Measurements from ENCODE around the gene CDHR5.
A peak's percentile ranks its signal among the peaks of the same experiment; 100 is the strongest.

Gene CDHR5

GRCh38 chr11:643849-644738 lies 19.3 kb upstream of the CDHR5 start:
- DNase-seq (ENCODE audit: low spot score): no peak
- in situ Hi-C loops (cut with MboI; ENCODE audit: low sequenced_read_pairs, unreplicated experiment): no loop called here
- TF ChIP-seq CTCF (IDR thresholded peaks at IDR 0.05; ENCODE audit: borderline replicate concordance, control extremely low read depth, extremely low read depth, insufficient read depth, missing control alignments): no peak

GRCh38 chr11:643366-643765 lies 18.6 kb upstream of the CDHR5 start:
- no peak for TF ChIP-seq CTCF (IDR thresholded peaks at IDR 0.05; ENCODE audit: borderline replicate concordance, control extremely low read depth, extremely low read depth, insufficient read depth, missing control alignments)
- DNase-seq (ENCODE audit: low spot score): no peak
- in situ Hi-C loops (cut with MboI; ENCODE audit: low sequenced_read_pairs, unreplicated experiment): no loop called here

- in situ Hi-C loops (cut with MboI; ENCODE audit: low sequenced_read_pairs, unreplicated experiment): no loop called here
- TF ChIP-seq CTCF (IDR thresholded peaks at IDR 0.05; ENCODE audit: borderline replicate concordance, control extremely low read depth, extremely low read depth, insufficient read depth, missing control alignments): no peak
- no peak for DNase-seq (ENCODE audit: low spot score)
Observed at GRCh38 chr11:641806-642370, 17.1 kb upstream of the CDHR5 start.

GRCh38 chr11:640021-640706 lies 15.4 kb upstream of the CDHR5 start:
- in situ Hi-C loops (cut with MboI; ENCODE audit: low sequenced_read_pairs, unreplicated experiment): no loop called here

GRCh38 chr11:639332-639955 lies 14.7 kb upstream of the CDHR5 start:
- in situ Hi-C loops (cut with MboI; ENCODE audit: low sequenced_read_pairs, unreplicated experiment): no loop called here
- TF ChIP-seq CTCF (IDR thresholded peaks at IDR 0.05; ENCODE audit: borderline replicate concordance, control extremely low read depth, extremely low read depth, insufficient read depth, missing control alignments): no peak

More at GRCh38 chr11:640021-640706, 15.4 kb upstream of the CDHR5 start:
- peak; percentile 56 for DNase-seq (ENCODE audit: low spot score)
- no peak for TF ChIP-seq CTCF (IDR thresholded peaks at IDR 0.05; ENCODE audit: borderline replicate concordance, control extremely low read depth, extremely low read depth, insufficient read depth, missing control alignments)

GRCh38 chr11:638631-639331 lies 14.0 kb upstream of the CDHR5 start:
- in situ Hi-C loops (cut with MboI; ENCODE audit: low sequenced_read_pairs, unreplicated experiment): no loop called here
- no peak for DNase-seq (ENCODE audit: low spot score)
- TF ChIP-seq CTCF (IDR thresholded peaks at IDR 0.05; ENCODE audit: borderline replicate concordance, control extremely low read depth, extremely low read depth, insufficient read depth, missing control alignments): no peak

More at GRCh38 chr11:639332-639955, 14.7 kb upstream of the CDHR5 start:
- peak; percentile 52 for DNase-seq (ENCODE audit: low spot score)
